HG03280 (cell line): ENCODE data around the gene CLPTM1L.
"Not testable (repeated sequence)": the region's sequence is repeated elsewhere in the genome, so short reads cannot be mapped to it uniquely, and the experiment has no call there.

ENCODE experiments used
- ATAC-seq: cut with Tn5 transposase; IDR thresholded peaks from one replicate; pipeline ENCODE4 v1.9.1; 2021; ENCODE audit warnings: mild to moderate bottlenecking, moderate library complexity; ENCODE audit not compliant: unreplicated experiment

The CLPTM1L gene

GRCh38 chr5:1360861-1361260, 16.0 kb upstream of the CLPTM1L start:
- no peak for ATAC-seq

- not testable (repeated sequence) for ATAC-seq
Observed at GRCh38 chr5:1360367-1360766, 15.5 kb upstream of the CLPTM1L start.

- no peak for ATAC-seq
Observed at GRCh38 chr5:1359713-1360112, 14.8 kb upstream of the CLPTM1L start.

- ATAC-seq: no peak
Observed at GRCh38 chr5:1359031-1359645, 14.2 kb upstream of the CLPTM1L start.

GRCh38 chr5:1358726-1359025, 13.8 kb upstream of the CLPTM1L start:
- ATAC-seq: no peak

GRCh38 chr5:1357946-1358725, 13.2 kb upstream of the CLPTM1L start:
- no peak for ATAC-seq

GRCh38 chr5:1356873-1357787, 12.2 kb upstream of the CLPTM1L start:
- no peak for ATAC-seq

- no peak for ATAC-seq
Observed at GRCh38 chr5:1354576-1354975, 9.7 kb upstream of the CLPTM1L start.

GRCh38 chr5:1352231-1353219, 7.6 kb upstream of the CLPTM1L start:
- ATAC-seq: no peak

- ATAC-seq: no peak
Observed at GRCh38 chr5:1351156-1351555, 6.3 kb upstream of the CLPTM1L start.

GRCh38 chr5:1349246-1349645, 4.3 kb upstream of the CLPTM1L start:
- no peak for ATAC-seq

- no peak for ATAC-seq
Observed at GRCh38 chr5:1348986-1349245, 4.0 kb upstream of the CLPTM1L start.

- ATAC-seq: no peak
Observed at GRCh38 chr5:1347571-1347970, 2.7 kb upstream of the CLPTM1L start.

- ATAC-seq: no peak
Observed at GRCh38 chr5:1346627-1347440, 1.9 kb upstream of the CLPTM1L start.

- ATAC-seq: no peak
Observed at GRCh38 chr5:1345876-1346626, 1.2 kb upstream of the CLPTM1L start.

- peak; percentile 3 for ATAC-seq
Observed at GRCh38 chr5:1343931-1344901, 683 bp downstream of the CLPTM1L start.

- no peak for ATAC-seq
Observed at GRCh38 chr5:1343315-1343751, 1.6 kb downstream of the CLPTM1L start.

- ATAC-seq: not testable (repeated sequence)
Observed at GRCh38 chr5:1342711-1343110, 2.2 kb downstream of the CLPTM1L start.
